ENCODE measurements around the gene GIT2.

Gene GIT2

DNA sequence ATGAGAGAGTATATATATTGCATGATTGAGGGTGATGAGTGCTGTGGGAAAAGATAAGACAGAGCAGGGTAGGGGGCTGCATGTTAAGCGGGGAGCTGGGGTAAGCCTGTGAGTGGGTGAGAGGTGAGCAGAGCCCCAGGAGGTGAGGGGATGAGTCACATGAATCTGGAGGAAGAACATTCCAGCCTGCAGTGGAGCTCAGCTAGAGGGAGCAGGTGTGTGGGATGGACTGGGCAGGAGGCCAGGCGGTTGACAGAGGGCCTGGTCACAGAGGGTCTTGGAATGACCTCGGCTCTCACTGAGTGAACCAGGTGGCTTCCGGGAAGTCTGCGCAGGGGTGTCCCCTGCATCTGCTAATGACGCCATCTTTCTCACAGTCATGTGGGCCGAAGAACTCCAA is 44.4 kb downstream of the GIT2 start:
- DNase-seq (ENCODE audit: extremely low read depth, insufficient read length): no peak
- no peak overlapping the region for H3K4me3 ChIP-seq (replicated peaks; ENCODE audit: low read depth, low read length)
- H3K36me3 ChIP-seq (ENCODE audit: control insufficient read depth, insufficient read depth, low read length): peaks cover 30% of the 10 kb centered on the region
- H3K27me3 ChIP-seq (replicated peaks; ENCODE audit: control insufficient read depth, insufficient read depth, low read length): no peaks in the 10 kb centered on the region
- TF ChIP-seq, protein P1, sequence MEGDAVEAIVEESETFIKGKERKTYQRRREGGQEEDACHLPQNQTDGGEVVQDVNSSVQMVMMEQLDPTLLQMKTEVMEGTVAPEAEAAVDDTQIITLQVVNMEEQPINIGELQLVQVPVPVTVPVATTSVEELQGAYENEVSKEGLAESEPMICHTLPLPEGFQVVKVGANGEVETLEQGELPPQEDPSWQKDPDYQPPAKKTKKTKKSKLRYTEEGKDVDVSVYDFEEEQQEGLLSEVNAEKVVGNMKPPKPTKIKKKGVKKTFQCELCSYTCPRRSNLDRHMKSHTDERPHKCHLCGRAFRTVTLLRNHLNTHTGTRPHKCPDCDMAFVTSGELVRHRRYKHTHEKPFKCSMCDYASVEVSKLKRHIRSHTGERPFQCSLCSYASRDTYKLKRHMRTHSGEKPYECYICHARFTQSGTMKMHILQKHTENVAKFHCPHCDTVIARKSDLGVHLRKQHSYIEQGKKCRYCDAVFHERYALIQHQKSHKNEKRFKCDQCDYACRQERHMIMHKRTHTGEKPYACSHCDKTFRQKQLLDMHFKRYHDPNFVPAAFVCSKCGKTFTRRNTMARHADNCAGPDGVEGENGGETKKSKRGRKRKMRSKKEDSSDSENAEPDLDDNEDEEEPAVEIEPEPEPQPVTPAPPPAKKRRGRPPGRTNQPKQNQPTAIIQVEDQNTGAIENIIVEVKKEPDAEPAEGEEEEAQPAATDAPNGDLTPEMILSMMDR (IDR thresholded peaks at IDR 0.05; ENCODE audit: insufficient read depth, low read length, poor library complexity, severe bottlenecking): no peak

DNA sequence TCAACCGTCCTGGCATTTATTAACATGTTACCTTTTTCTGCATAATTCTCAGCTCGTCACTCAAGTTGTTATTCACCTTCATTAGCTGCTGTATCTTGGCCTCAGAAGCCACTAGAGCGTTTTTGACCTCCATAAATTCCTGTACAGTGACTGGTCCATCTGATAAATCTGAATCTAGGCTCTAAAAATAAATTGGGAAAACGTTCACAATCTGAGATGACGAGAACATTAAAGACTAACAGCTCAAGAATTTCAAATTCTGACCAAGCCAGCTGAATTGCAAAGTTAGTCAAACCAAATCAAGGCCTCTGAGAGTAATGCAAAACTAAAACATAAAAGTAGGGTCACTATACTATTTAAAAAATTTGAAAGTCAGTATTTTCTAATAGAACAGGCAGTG is 45.0 kb downstream of the GIT2 start:
- TF ChIP-seq, protein P1 (IDR thresholded peaks at IDR 0.05; ENCODE audit: insufficient read depth, low read length, poor library complexity, severe bottlenecking): no peak
- Histone ChIP-seq H3K27me3 (replicated peaks; ENCODE audit: control insufficient read depth, insufficient read depth, low read length) (no peaks in the 10 kb centered on the region), H3K4me3 (replicated peaks; ENCODE audit: low read depth, low read length) (no peak overlapping the region), H3K36me3 (ENCODE audit: control insufficient read depth, insufficient read depth, low read length) (peaks cover 30% of the 10 kb centered on the region)
- DNase-seq (ENCODE audit: extremely low read depth, insufficient read length): no peak

GRCh38 chr12:109950625-109951024 is 45.5 kb downstream of the GIT2 start:
- Histone ChIP-seq H3K27me3 (replicated peaks; ENCODE audit: control insufficient read depth, insufficient read depth, low read length) (no peaks in the 10 kb centered on the region), H3K4me3 (replicated peaks; ENCODE audit: low read depth, low read length) (no peak overlapping the region), H3K36me3 (ENCODE audit: control insufficient read depth, insufficient read depth, low read length) (peaks cover 29% of the 10 kb centered on the region)
- DNase-seq (ENCODE audit: extremely low read depth, insufficient read length): no peak
- TF ChIP-seq, protein P1 (IDR thresholded peaks at IDR 0.05; ENCODE audit: insufficient read depth, low read length, poor library complexity, severe bottlenecking): no peak

- Histone ChIP-seq H3K27me3 (replicated peaks; ENCODE audit: control insufficient read depth, insufficient read depth, low read length) (no peaks in the 10 kb centered on the region), H3K36me3 (ENCODE audit: control insufficient read depth, insufficient read depth, low read length) (peaks cover 31% of the 10 kb centered on the region), H3K4me3 (replicated peaks; ENCODE audit: low read depth, low read length) (no peak overlapping the region)
- no peak for DNase-seq (ENCODE audit: extremely low read depth, insufficient read length)
- TF ChIP-seq, protein P1 (IDR thresholded peaks at IDR 0.05; ENCODE audit: insufficient read depth, low read length, poor library complexity, severe bottlenecking): no peak
These were observed 47.1 kb downstream of the GIT2 start for GRCh38 chr12:109949089-109949488.

DNA sequence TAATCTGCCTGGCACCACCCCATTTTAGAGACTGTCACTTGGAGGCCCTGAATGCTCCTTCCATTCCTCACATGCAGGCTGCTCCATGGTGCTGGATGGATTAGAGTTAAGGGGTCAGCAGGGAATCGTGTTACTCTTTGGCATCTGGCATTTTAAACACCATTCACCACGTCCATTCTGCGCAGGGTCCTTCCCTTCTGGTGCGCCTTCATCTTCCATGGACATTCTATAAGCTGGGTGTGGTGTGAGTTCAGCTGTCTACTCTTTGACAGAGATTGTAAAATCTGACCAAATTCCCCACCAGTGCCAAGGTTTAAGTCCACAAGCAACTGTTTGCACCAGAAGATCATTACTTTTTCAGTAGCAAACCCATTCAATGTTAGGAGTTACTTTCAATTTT is 47.8 kb downstream of the GIT2 start:
- Histone ChIP-seq H3K4me3 (replicated peaks; ENCODE audit: low read depth, low read length) (no peak overlapping the region), H3K27me3 (replicated peaks; ENCODE audit: control insufficient read depth, insufficient read depth, low read length) (no peaks in the 10 kb centered on the region), H3K36me3 (ENCODE audit: control insufficient read depth, insufficient read depth, low read length) (peaks cover 31% of the 10 kb centered on the region)
- no peak for DNase-seq (ENCODE audit: extremely low read depth, insufficient read length)
- TF ChIP-seq, protein P1 (IDR thresholded peaks at IDR 0.05; ENCODE audit: insufficient read depth, low read length, poor library complexity, severe bottlenecking): no peak

GRCh38 chr12:109947521-109947920 is 48.6 kb downstream of the GIT2 start:
- TF ChIP-seq, protein P1 (IDR thresholded peaks at IDR 0.05; ENCODE audit: insufficient read depth, low read length, poor library complexity, severe bottlenecking): no peak
- Histone ChIP-seq H3K36me3 (ENCODE audit: control insufficient read depth, insufficient read depth, low read length) (peaks cover 26% of the 10 kb centered on the region), H3K4me3 (replicated peaks; ENCODE audit: low read depth, low read length) (no peak overlapping the region), H3K27me3 (replicated peaks; ENCODE audit: control insufficient read depth, insufficient read depth, low read length) (no peaks in the 10 kb centered on the region)
- no peak for DNase-seq (ENCODE audit: extremely low read depth, insufficient read length)

Measured in GM06990 (cell line).